GM12872 (cell line): Measurements from ENCODE around the gene PER2.

Experiments
- CTCF ChIP-seq: IDR thresholded peaks from 3 replicates; pipeline ENCODE4 v1.5.1; 2011; ENCODE audit warnings: low read depth, mild to moderate bottlenecking, low read length, moderate library complexity; ENCODE audit not compliant: insufficient read depth

PER2 gene

DNA sequence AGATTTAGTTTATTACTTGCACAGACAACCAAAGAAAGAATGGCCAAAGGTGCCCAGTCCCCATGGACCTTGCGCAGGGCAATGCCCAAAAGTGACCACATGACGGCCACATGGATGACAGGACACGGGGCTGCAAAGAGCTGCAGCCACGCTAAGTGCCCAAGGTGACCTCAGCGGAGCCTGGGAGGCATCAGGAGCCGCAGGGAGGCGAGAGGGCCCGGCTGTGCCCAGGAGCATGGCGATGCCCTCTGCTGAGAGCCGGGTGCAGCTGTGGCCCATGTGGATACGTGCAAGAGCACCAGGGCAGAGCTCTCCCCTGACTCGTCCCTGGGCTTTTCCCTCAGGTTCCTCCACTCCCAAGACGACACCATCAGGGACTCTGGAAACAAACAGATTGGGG is 63.3 kb downstream of the PER2 start:
- TF ChIP-seq CTCF: no peak

- no peak for TF ChIP-seq CTCF
Observed at GRCh38 chr2:238224356-238225035, 63.9 kb downstream of the PER2 start.

- TF ChIP-seq CTCF: no peak
Observed at GRCh38 chr2:238220892-238221521, 67.4 kb downstream of the PER2 start.

DNA sequence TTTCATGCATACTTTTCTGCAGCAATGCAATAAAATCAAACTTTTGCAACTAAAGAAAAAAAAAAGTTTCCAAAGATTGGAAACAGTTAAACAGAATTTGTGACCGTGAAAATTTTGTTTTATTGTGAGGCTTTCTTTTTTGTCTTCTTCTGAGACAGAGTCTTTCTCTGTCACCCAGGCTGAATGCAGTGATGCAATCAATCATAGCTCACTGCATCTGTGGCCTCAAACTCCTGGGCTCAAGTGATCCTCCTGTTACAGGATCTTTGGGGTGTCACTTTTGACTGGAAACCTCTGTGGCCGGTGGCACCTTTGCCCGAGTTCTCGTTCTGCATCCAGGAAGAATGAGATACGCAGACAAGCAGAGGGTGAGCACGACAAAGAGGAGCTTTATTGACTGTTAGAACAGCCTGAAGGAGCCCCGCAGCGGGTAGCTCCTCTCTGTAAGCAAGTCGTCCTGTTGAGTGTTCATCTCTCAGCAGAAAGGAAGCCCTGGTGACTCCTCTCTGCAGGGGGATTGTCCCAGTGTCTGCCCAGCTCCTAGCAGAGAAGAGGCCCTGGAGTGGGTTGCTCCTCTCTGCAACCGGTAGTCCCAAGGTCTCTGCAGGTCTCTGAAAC is 68.0 kb downstream of the PER2 start:
- TF ChIP-seq CTCF: no peak

DNA sequence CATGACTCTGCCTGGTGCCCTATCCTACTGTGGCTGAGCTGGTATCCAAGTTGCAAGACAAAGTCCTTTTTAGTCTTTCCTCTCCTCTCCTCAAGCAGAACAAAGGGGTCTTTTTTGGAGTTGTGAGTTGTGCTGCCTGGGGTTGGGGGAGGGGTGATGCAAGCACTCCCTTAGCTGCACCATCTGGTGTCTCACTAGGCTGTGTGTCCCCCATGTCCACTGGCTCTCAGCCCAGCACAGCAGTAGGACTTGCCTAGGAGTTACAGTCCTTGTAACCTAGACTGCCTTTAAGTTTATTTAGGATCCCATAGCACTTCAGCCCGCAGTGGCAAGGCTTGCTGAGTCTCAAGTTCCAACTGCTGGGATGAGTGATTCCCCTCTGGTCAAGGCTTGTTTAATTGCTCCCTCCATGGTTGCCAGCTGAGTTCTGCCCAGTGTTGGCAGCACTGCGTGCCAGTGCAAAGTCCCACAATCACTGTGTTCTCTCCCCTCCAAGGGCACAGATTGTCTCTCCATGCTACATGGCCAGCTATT is 71.7 kb downstream of the PER2 start:
- no peak for TF ChIP-seq CTCF

DNA sequence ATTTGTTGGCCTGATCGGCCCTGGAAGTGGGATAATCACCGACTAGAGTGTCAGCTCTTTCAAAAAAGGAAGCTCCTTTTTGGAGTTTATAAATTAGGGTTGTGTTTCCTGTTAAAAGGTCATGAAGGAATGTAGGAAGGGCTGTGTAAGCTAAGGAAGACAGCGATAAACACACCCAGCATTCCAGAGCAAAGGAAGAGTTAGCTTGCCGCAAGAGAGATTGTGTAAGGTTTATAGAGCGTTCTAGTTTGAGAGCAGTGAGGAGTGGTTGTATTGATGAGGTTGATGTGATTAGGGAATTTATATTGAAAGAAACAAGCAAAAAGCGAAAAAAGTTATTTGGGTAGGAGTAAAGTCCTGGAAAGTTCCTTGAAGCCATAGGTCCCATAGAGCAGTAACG is 81.4 kb downstream of the PER2 start:
- no peak for TF ChIP-seq CTCF

DNA sequence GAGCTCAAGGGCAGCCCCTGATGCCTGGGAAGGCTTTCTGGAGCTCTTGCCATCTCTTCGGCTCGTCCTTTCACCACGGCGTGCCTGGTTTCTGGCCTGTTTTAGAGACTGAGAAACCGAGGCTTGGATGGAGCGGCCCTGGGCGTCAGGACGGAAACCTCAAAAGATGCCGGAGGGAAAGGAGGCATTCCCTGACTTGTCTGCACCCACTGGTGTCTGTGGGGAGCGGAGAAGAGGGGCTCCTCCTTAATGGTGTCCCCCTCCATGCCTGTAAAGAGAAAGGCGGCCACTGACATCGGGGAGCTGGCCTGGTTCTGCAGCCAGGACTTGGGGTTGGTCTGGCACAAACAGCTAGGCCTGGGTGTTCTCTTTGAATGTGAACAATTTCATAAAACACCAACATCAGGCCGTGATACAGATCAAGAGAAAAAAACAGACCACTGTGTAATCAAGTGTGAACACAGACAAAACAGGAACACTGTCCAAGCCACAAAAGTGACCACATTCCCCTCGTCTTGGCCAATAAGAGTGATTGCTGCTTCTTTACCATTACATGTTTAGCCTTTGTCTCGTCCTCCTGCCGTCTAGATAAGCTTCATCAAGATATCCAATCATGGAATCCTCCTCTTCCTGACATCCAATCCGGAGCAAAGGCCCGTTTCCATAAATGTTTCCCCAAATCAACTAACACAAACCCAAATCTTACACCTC is 84.3 kb downstream of the PER2 start:
- no peak for TF ChIP-seq CTCF
